Measurements from ENCODE around the gene SMYD2. TPM values are rescaled to one million over a fixed set of nuclear protein-coding genes. Genes with fewer than 3 reads are reported as not detected.

Gene SMYD2
- total RNA-seq, 1 donor from 2014 or later: 34.8 TPM

- Mint-ChIP-seq H3K27me3 (ENCODE audit: low read depth) (no peaks in the 10 kb centered on the region), H3K36me3 (peaks cover 10% of the 10 kb centered on the region), H3K4me1 (peaks cover 7% of the 10 kb centered on the region), H3K4me3 (no peak overlapping the region), H3K27ac (no peak overlapping the region), H3K9me3 (no peaks in the 10 kb centered on the region)
- no peak for TF ChIP-seq CTCF (IDR thresholded peaks at IDR 0.05; ENCODE audit: unreplicated experiment)
- DNase-seq (ENCODE audit: low spot score in 2 of 2, unreplicated experiment in 2 of 2): no peak
Measured at GRCh38 chr1:214324896-214325800, 44.2 kb downstream of the SMYD2 start.

- H3K4me3 Mint-ChIP-seq: no peak overlapping the region
- H3K4me1 Mint-ChIP-seq: peaks cover 13% of the 10 kb centered on the region
- no peak overlapping the region for H3K27ac Mint-ChIP-seq
- H3K9me3 Mint-ChIP-seq: no peaks in the 10 kb centered on the region
- H3K36me3 Mint-ChIP-seq: peaks cover 10% of the 10 kb centered on the region
- DNase-seq (ENCODE audit: low spot score in 2 of 2, unreplicated experiment in 2 of 2): no peak
- TF ChIP-seq CTCF (IDR thresholded peaks at IDR 0.05; ENCODE audit: unreplicated experiment): no peak
- H3K27me3 Mint-ChIP-seq (ENCODE audit: low read depth): no peaks in the 10 kb centered on the region
Measured at GRCh38 chr1:214326406-214326805, 45.4 kb downstream of the SMYD2 start.

- peaks cover 13% of the 10 kb centered on the region for H3K4me1 Mint-ChIP-seq
- H3K36me3 Mint-ChIP-seq: peaks cover 13% of the 10 kb centered on the region
- no peaks in the 10 kb centered on the region for H3K27me3 Mint-ChIP-seq (ENCODE audit: low read depth)
- H3K4me3 Mint-ChIP-seq: no peak overlapping the region
- DNase-seq (ENCODE audit: low spot score in 2 of 2, unreplicated experiment in 2 of 2): no peak
- H3K9me3 Mint-ChIP-seq: no peaks in the 10 kb centered on the region
- no peak overlapping the region for H3K27ac Mint-ChIP-seq
- TF ChIP-seq CTCF (IDR thresholded peaks at IDR 0.05; ENCODE audit: unreplicated experiment): no peak
Measured at GRCh38 chr1:214327514-214327913, 46.6 kb downstream of the SMYD2 start.

GRCh38 chr1:214328770-214329469, 48.0 kb downstream of the SMYD2 start:
- no peak overlapping the region for H3K27ac Mint-ChIP-seq

More at GRCh38 chr1:214328770-214329469, 48.0 kb downstream of the SMYD2 start:
- Mint-ChIP-seq H3K4me1 (peaks cover 20% of the 10 kb centered on the region), H3K4me3 (no peak overlapping the region), H3K36me3 (peaks cover 13% of the 10 kb centered on the region), H3K9me3 (no peaks in the 10 kb centered on the region), H3K27me3 (ENCODE audit: low read depth) (no peaks in the 10 kb centered on the region)
- peak; percentile 83 for TF ChIP-seq CTCF (IDR thresholded peaks at IDR 0.05; ENCODE audit: unreplicated experiment)
- peak; percentile 51 to 82 for DNase-seq (ENCODE audit: low spot score in 2 of 2, unreplicated experiment in 2 of 2)

All from mesothelial cell of epicardium (in vitro differentiated cells).